GM21723 (cell line): ENCODE measurements around the gene SPAG17.

Experiments used
- ATAC-seq: cut with Tn5 transposase; IDR thresholded peaks from one replicate; pipeline ENCODE4 v1.9.1; 2021; ENCODE audit warnings: mild to moderate bottlenecking, moderate library complexity; ENCODE audit not compliant: unreplicated experiment

SPAG17 gene

DNA sequence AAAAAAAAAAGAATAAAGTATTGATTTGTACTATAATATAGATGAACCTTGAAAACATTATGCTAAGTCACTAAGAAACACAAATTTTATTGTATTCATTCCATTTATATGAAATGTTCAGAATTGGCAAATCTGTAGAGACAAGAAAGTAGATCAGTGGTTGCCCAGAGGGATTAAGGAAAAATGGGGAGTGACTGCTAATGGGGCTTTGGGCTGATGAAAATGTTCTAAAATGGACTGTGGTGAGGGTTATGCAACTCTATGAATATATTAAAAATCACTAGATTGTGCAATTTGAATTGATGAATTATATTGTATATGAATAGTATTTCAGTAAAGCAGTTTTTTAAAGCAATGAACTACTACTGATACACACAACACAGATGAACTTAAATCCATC, 265.7 kb downstream of the SPAG17 start:
- no peak for ATAC-seq

- ATAC-seq = no peak
These were observed 274.0 kb downstream of the SPAG17 start for GRCh38 chr1:117911051-117911450.

- ATAC-seq = no peak
These were observed 280.0 kb downstream of the SPAG17 start for GRCh38 chr1:117905019-117905418.

GRCh38 chr1:117904485-117904884, 280.5 kb downstream of the SPAG17 start:
- no peak for ATAC-seq
